ENCODE results near the gene IRAK1. TPM values are rescaled to one million over a fixed set of nuclear protein-coding genes. Genes with fewer than 3 reads are reported as not detected.

Gene IRAK1
- total and polyA plus RNA-seq, 2 donors (not counting 3 experiments of a cell fraction or from before 2014, with no cell fraction given) = 63.6 to 138 TPM

- no peak within 1 kb of the TSS for H2AFZ ChIP-seq (ENCODE audit: low read depth, low read length)
- FAIRE-seq = peak; percentile 97
- peak within 1 kb of the TSS; percentile 37 for H3K4me2 ChIP-seq (ENCODE audit: insufficient read depth, low read length)
- dilution Hi-C loops (cut with MboI; ENCODE audit: extremely low pct_ligation_motif_present, low sequenced_read_pairs) = no loop called here
- no peaks in the 10 kb centered on the region for H3K9me3 ChIP-seq (replicated peaks; ENCODE audit: control insufficient read depth, insufficient read depth, low read length)
- H3K27me3 ChIP-seq (ENCODE audit: control insufficient read depth in 2 of 2, insufficient read depth in 2 of 2, low read length in 2 of 2) = no peaks in the 10 kb centered on the region
- peaks cover 45% of the 10 kb centered on the region for H3K4me1 ChIP-seq (ENCODE audit: control insufficient read depth, extremely low read depth, insufficient read depth, low read length)
- no peaks in the 10 kb centered on the region for H3K9me1 ChIP-seq (replicated peaks; ENCODE audit: control insufficient read depth, extremely low read depth, insufficient read depth, low read length)
- ChIA-PET POLR2A (interaction anchor here (1.3 kb wide), 1 partner anchor 47 kb away, joined by 3 read pairs; no protein-coding TSS in a partner anchor), CTCF (interaction anchor here (1.0 to 1.2 kb wide), 3 partner anchors 9 to 403 kb away, joined by 3 read pairs; partner anchors contain the start of gene FLNA)
- no peaks in the 10 kb centered on the region for H3K36me3 ChIP-seq (ENCODE audit: control insufficient read depth in 2 of 2, extremely low read depth in 1 of 2, insufficient read depth in 2 of 2, low read length in 2 of 2)
- no peaks in the 10 kb centered on the region for H4K20me1 ChIP-seq (replicated peaks; ENCODE audit: control insufficient read depth, extremely low read depth, insufficient read depth, low read length)
- H3K4me3 ChIP-seq (replicated peaks in 1 of 3; ENCODE audit: insufficient read depth in 1 of 3, low read depth in 1 of 3, low read length in 3 of 3) = peak within 1 kb of the TSS; percentile 47 to 76 (median 74)
- peak within 1 kb of the TSS; percentile 97 for H3K9ac ChIP-seq (replicated peaks; ENCODE audit: extremely low read depth, insufficient read depth, low read length)
- TF ChIP-seq POLR2AphosphoS5 (IDR thresholded peaks at IDR 0.05; ENCODE audit: insufficient read depth, low read depth, low read length) = peak; percentile 20
- no peak for TF ChIP-seq MAX (IDR thresholded peaks at IDR 0.05; ENCODE audit: insufficient read depth, insufficient read length)
- peak; percentile 27 for TF ChIP-seq JUN (IDR thresholded peaks at IDR 0.05; ENCODE audit: borderline replicate concordance, insufficient read depth, insufficient read length, low read depth)
- no peak for TF ChIP-seq GATA2 (IDR thresholded peaks at IDR 0.05; ENCODE audit: insufficient read depth, insufficient read length, low read depth, low read length)
- H3K79me2 ChIP-seq (ENCODE audit: control insufficient read depth, insufficient read depth, low read length) = peaks cover 46% of the 10 kb centered on the region
- peak; percentile 87 for DNase-seq (ENCODE audit: low read depth, low spot score)
- BruUV-seq (replicated peaks) = TSS peak; percentile 80
- intact Hi-C loops (cut with micrococcal nuclease) = loop anchor here (1.0 kb wide), 4 partner anchors 43 to 407 kb away; partner anchors contain the start of genes IRAK1 and MECP2
- H3K27ac ChIP-seq (ENCODE audit: insufficient read depth, low read depth, low read length) = peak within 1 kb of the TSS; percentile 98
Measured at GRCh38 chrX:153971450-153972367, 48.0 kb downstream of the IRAK1 start, which contains the start of gene HCFC1. Gene HCFC1 (minus strand): TSS chrX:153971818. CDS start chrX:153970840, 978 bp downstream.

- Histone ChIP-seq H3K4me1 (ENCODE audit: control insufficient read depth, extremely low read depth, insufficient read depth, low read length) (peaks cover 45% of the 10 kb centered on the region), H3K9me3 (replicated peaks; ENCODE audit: control insufficient read depth, insufficient read depth, low read length) (no peaks in the 10 kb centered on the region), H2AFZ (ENCODE audit: low read depth, low read length) (no peak overlapping the region), H3K27me3 (ENCODE audit: control insufficient read depth in 2 of 2, insufficient read depth in 2 of 2, low read length in 2 of 2) (no peaks in the 10 kb centered on the region), H4K20me1 (replicated peaks; ENCODE audit: control insufficient read depth, extremely low read depth, insufficient read depth, low read length) (no peaks in the 10 kb centered on the region), H3K27ac (ENCODE audit: insufficient read depth, low read depth, low read length) (peak overlapping the region; percentile 98), H3K36me3 (ENCODE audit: control insufficient read depth in 2 of 2, extremely low read depth in 1 of 2, insufficient read depth in 2 of 2, low read length in 2 of 2) (no peaks in the 10 kb centered on the region), H3K9ac (replicated peaks; ENCODE audit: extremely low read depth, insufficient read depth, low read length) (peak overlapping the region; percentile 97), H3K79me2 (ENCODE audit: control insufficient read depth, insufficient read depth, low read length) (peaks cover 52% of the 10 kb centered on the region), H3K9me1 (replicated peaks; ENCODE audit: control insufficient read depth, extremely low read depth, insufficient read depth, low read length) (no peaks in the 10 kb centered on the region), H3K4me2 (ENCODE audit: insufficient read depth, low read length) (peak overlapping the region; percentile 37), H3K4me3 (replicated peaks in 1 of 3; ENCODE audit: insufficient read depth in 1 of 3, low read depth in 1 of 3, low read length in 3 of 3) (peak overlapping the region; percentile 47 to 76 (median 74))
- DNase-seq (ENCODE audit: low read depth, low spot score) (peak; percentile 80), FAIRE-seq (no peak)
- CTCF ChIA-PET = interaction anchor here (1.0 to 1.2 kb wide), 2 partner anchors 10 to 403 kb away, joined by 3 read pairs; partner anchors contain the start of gene FLNA
- POLR2A ChIA-PET = interaction anchor here (0.8 to 1.3 kb wide), 2 partner anchors 46 to 427 kb away, joined by 3 to 9 read pairs; partner anchors contain the start of gene RPL10
- intact Hi-C loops (cut with micrococcal nuclease) (loop anchor here (1.0 kb wide), 2 partner anchors 126 to 407 kb away; partner anchors contain the start of gene MECP2), dilution Hi-C loops (cut with MboI; ENCODE audit: extremely low pct_ligation_motif_present, low sequenced_read_pairs) (no loop called here)
- no TSS peak for BruUV-seq (replicated peaks)
- no peak for TF ChIP-seq POLR2A (IDR thresholded peaks at IDR 0.05; ENCODE audit: low read depth, low read length)
- peak; percentile 47 for TF ChIP-seq POLR2AphosphoS5 (IDR thresholded peaks at IDR 0.05; ENCODE audit: insufficient read depth, low read depth, low read length)
- no peak for TF ChIP-seq EZH2 (IDR thresholded peaks at IDR 0.05; ENCODE audit: borderline replicate concordance, low read depth, low read length, severe bottlenecking)
- TF ChIP-seq FOS (IDR thresholded peaks at IDR 0.05; ENCODE audit: borderline replicate concordance, insufficient read depth, low read length) = no peak
- TF ChIP-seq CTCF (IDR thresholded peaks at IDR 0.05; ENCODE audit: extremely low read depth in 1 of 2, insufficient read depth in 1 of 2, low read depth in 1 of 2, low read length in 2 of 2) = no peak
- TF ChIP-seq MAX (IDR thresholded peaks at IDR 0.05; ENCODE audit: insufficient read depth, insufficient read length) = no peak
- no peak for TF ChIP-seq JUN (IDR thresholded peaks at IDR 0.05; ENCODE audit: borderline replicate concordance, insufficient read depth, insufficient read length, low read depth)
- no peak for TF ChIP-seq MYC (IDR thresholded peaks at IDR 0.05; ENCODE audit: low read depth, low read length)
Measured at GRCh38 chrX:153971124-153971449, 48.6 kb downstream of the IRAK1 start.

Data from endothelial cell of umbilical vein (primary cell).